Measurements from ENCODE around the gene PRKCZ. TPM values are rescaled to one million over a fixed set of nuclear protein-coding genes. Genes with fewer than 3 reads are reported as not detected.

PRKCZ gene
- total RNA-seq, 1 experiment from 2014 or later: 0.58 TPM

DNA sequence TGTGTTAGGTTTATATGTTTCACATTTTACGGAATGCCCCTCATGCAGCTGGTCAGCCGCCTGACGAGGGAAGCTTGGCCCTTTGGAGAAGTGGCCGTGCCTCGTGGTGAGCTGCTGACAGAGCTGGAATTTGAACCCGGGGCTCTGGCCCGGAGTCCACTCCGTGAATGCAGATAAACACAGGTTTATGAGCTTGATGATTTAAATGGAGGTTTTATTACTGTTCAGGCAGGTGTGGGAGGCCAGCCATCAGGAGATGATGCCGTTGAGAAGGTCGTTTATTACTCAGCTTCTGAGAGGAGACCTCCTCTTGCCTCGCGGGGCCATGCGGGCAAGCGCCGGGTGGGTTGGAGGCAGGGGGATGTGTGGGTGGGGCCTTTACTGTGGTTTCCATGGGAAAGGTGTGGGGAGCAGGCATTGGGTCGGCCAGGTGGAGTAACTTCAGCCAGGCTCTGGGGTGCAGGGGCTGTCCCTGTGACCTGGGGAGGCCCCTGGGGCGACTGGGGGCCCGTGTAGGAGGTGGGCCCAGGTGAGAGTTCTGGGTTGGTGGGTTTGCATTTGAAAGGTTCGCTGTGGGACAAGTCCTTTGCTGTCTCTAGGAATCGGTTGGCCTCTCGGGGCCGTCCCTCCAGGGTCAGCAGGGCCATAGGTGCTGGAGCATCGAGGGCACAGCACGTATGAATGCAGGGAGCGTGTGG is 22.0 kb downstream of the PRKCZ start:
- H3K27ac ChIP-seq: no peak overlapping the region
- no peaks in the 10 kb centered on the region for H3K9me3 ChIP-seq (replicated peaks)
- no peaks in the 10 kb centered on the region for H3K36me3 ChIP-seq
- H3K4me1 ChIP-seq (replicated peaks): no peaks in the 10 kb centered on the region
- H3K4me3 ChIP-seq: no peak overlapping the region
- peaks cover 21% of the 10 kb centered on the region for H3K27me3 ChIP-seq (replicated peaks)
- DNase-seq (ENCODE audit: low read depth in 1 of 2, low spot score in 2 of 2): no peak

DNA sequence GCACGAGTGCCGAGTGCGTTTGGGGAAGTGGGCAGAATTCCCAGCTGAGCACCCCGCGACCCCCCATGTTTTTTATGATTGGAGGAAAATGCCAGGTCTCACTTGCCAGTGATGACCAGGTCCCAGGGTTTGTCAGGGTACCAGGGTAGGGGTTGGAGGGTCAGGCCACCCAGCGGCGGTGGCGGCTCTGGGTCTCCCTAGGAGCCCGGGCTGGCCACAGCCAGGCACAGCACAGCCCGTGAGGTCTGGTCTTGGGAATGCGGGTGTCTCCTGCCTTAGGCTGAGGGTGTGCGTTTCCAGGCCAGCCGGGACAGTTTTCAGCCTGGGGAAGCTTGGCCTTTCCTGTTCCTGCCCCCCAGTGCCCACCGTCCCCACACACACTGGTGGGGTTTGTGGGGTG is 22.7 kb downstream of the PRKCZ start:
- Histone ChIP-seq H3K4me3 (no peak overlapping the region), H3K36me3 (no peaks in the 10 kb centered on the region), H3K9me3 (replicated peaks) (peaks cover 4% of the 10 kb centered on the region), H3K4me1 (replicated peaks) (no peaks in the 10 kb centered on the region), H3K27me3 (replicated peaks) (peaks cover 21% of the 10 kb centered on the region), H3K27ac (no peak overlapping the region)
- DNase-seq (ENCODE audit: low read depth in 1 of 2, low spot score in 2 of 2): no peak

DNA sequence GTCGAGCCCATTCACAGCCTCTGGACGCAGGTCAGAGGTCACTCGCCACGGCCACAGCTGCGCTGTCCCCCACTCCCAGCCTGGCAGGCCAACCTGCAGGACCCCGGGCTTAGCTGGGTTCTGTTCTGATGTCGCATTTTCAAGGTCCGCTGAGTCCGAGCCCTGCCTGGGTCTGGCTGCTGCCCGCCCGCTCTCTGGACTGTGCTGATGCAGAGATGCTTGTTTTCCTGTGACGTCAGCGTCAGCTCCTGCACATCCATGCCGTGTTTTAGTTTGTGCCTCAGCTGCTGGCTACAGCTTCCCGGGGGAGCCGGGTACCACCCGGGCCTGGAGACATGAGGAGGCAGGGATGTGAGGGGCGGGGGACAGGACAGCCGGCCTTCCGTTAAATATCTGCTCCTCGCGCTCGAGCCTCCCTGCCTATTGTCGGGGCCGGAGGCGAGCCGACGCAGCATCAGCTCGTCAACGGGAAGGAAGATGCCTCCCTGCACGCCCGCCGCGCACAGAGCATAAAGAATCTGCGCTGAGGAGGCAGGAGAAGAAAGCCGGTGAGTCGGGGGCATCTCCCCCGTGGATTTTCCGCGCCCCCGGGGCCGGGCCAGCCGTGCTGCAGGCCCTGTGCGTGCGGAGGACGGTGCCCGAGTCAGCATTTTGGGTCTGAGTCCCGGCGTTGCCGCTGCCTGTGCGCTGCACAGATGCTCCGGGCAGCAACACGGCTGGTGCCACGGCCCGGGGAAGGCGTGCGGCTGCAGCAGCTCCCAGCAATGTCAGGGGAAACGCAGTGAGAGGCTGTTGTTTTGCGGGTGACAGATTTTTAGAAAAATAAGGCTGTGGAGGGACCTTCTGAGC is 23.4 kb downstream of the PRKCZ start:
- no peak for DNase-seq (ENCODE audit: low read depth in 1 of 2, low spot score in 2 of 2)
- H3K27ac ChIP-seq: no peak overlapping the region
- peaks cover 19% of the 10 kb centered on the region for H3K27me3 ChIP-seq (replicated peaks)
- no peaks in the 10 kb centered on the region for H3K4me1 ChIP-seq (replicated peaks)
- H3K4me3 ChIP-seq: no peak overlapping the region
- no peaks in the 10 kb centered on the region for H3K36me3 ChIP-seq
- H3K9me3 ChIP-seq (replicated peaks): peaks cover 10% of the 10 kb centered on the region

DNA sequence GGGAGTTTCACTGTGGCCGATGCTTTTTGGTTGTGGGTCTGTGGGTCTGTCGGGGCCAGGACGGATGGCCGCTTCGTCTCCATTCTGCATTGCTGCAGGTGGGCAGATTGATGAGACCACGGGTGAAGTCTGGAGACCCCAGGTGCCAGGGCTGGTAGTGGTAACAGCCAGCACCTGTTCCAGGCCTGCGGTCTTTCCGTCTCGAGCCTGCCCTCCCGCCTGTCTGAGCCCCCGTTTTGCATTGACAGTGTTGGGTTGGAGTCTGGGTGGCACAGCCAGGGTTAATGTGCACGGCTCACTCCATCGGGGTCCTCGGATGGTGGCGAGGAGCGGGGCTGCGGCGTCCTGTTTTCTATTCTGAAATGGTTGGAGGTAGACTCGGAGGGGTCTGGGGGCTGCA is 24.2 kb downstream of the PRKCZ start:
- DNase-seq (ENCODE audit: low read depth in 1 of 2, low spot score in 2 of 2): no peak
- Histone ChIP-seq H3K36me3 (no peaks in the 10 kb centered on the region), H3K27ac (no peak overlapping the region), H3K4me1 (replicated peaks) (no peaks in the 10 kb centered on the region), H3K27me3 (replicated peaks) (peaks cover 19% of the 10 kb centered on the region), H3K9me3 (replicated peaks) (peaks cover 15% of the 10 kb centered on the region), H3K4me3 (no peak overlapping the region)

DNA sequence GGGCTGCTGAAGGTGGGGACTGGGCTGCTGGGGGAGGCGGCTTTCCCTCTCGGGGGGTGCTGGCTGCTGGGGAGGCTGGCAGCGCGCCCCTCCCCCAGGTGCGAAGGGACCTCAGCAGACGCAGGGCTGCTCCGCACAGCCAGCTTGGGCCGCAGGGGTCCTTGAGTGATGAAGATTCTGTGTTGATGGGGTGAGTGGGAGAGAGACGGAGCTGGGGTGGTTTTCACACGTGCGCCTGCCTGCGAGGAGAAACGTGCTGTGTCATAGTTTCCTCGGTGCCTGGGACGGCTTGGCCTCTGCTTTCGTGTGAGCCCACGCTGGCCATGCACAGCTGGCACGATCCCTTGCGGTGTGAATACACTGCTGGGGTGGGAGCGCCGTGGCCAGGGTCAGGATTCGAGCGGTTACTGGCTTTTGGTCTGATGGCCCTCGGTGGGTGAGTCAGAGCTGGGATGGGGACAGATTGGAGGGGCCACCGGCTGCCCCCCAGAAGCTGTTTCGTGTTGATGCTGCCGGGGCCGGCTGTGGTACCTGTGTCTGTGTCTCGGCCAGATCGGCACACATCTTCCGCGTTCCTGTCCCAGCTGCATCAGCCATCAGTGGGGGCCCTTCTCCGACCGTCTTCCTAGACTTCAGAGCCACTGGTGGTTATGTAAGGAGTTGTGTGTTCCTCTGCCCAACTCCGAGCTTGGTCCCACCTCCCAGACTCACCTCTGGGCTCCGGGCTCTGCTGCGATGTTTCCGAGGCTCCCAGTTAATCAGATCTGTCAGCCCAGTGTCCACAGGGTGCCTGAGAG is 24.9 kb downstream of the PRKCZ start:
- Histone ChIP-seq H3K27me3 (replicated peaks) (peaks cover 19% of the 10 kb centered on the region), H3K36me3 (no peaks in the 10 kb centered on the region), H3K4me1 (replicated peaks) (no peaks in the 10 kb centered on the region), H3K9me3 (replicated peaks) (peaks cover 19% of the 10 kb centered on the region), H3K4me3 (no peak overlapping the region), H3K27ac (no peak overlapping the region)
- no peak for DNase-seq (ENCODE audit: low read depth in 1 of 2, low spot score in 2 of 2)

DNA sequence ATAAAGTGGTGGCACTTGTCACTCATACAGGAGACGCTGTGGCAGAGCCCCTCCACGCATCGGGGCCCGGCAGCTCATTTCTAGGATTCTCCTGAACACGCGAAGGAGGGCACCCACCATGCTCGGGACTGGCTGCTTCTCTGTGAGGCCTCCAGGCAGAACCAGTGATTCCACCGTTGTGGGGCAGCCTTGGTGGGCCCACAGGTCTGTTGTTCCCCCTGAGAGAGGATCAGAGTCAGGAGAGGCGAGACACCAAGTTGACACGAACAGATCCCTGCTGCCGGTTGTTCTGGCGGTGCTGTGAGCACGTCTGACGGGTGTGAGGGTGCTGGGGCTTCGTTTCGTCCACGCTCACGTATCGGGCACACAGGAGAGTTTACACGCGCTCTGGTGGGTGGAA is 26.6 kb downstream of the PRKCZ start:
- DNase-seq (ENCODE audit: low read depth in 1 of 2, low spot score in 2 of 2): no peak
- no peaks in the 10 kb centered on the region for H3K4me1 ChIP-seq (replicated peaks)
- H3K27me3 ChIP-seq (replicated peaks): peaks cover 16% of the 10 kb centered on the region
- H3K36me3 ChIP-seq: no peaks in the 10 kb centered on the region
- H3K4me3 ChIP-seq: no peak overlapping the region
- H3K27ac ChIP-seq: no peak overlapping the region
- H3K9me3 ChIP-seq (replicated peaks): peaks cover 19% of the 10 kb centered on the region

DNA sequence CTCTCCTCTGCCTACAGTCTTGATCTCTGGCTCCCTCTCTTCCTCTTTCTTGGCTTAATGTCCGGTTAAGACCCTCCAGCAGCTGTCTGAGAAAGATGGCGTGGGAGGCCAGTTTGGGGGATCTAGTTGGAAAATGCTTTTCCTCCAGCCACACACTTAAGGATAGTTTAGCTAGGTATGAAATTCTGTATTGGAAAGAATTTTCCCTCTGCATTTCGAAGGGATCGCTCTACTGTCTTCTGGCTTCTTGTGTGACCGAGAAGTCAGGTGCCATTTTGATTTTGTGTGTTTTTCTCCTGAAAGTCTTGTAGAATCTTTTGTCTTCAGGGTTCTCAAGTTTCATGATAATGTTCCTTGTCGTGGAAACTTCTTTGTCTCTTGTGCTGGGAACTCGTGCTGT is 28.0 kb downstream of the PRKCZ start:
- H3K9me3 ChIP-seq (replicated peaks): peaks cover 24% of the 10 kb centered on the region
- DNase-seq (ENCODE audit: low read depth in 1 of 2, low spot score in 2 of 2): no peak
- no peak overlapping the region for H3K4me3 ChIP-seq
- no peaks in the 10 kb centered on the region for H3K36me3 ChIP-seq
- peaks cover 9% of the 10 kb centered on the region for H3K27me3 ChIP-seq (replicated peaks)
- no peaks in the 10 kb centered on the region for H3K4me1 ChIP-seq (replicated peaks)
- no peak overlapping the region for H3K27ac ChIP-seq

DNA sequence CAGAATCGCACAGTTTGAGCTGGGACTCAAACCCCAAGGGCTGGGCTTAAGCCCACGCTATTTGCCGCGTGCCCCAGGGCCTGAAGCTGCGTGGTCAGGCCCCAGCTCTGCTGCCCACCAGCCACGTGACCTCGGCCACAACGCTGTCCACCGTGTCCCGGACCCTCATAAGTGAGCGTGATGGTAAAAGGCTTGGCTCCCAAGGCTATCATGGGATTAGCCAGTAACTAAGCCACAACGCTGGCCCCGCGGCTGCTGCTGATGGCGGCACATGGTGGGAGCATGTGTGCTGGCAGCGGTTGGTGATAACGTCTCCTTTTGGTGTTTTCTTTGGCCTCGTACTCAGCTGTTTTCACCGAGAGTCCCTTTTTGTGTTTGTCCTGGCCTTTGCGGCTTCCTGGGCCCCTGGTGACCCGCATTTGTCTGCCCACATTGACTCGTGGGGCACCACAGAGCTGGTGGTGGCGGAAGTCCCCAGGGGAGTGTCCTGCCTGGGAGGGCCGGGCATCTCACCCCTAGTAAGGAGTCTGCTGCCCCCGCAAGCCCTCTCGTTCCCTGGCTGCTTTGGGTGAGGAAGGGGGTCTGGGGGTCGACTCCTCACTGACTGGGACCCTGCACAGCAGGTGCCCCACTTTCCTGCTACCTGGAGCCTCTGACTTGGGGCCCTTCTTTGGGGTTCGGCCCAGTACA is 29.3 kb downstream of the PRKCZ start:
- H3K9me3 ChIP-seq (replicated peaks): peaks cover 24% of the 10 kb centered on the region
- no peaks in the 10 kb centered on the region for H3K4me1 ChIP-seq (replicated peaks)
- H3K4me3 ChIP-seq: no peak overlapping the region
- no peak for DNase-seq (ENCODE audit: low read depth in 1 of 2, low spot score in 2 of 2)
- no peaks in the 10 kb centered on the region for H3K36me3 ChIP-seq
- H3K27ac ChIP-seq: no peak overlapping the region
- H3K27me3 ChIP-seq (replicated peaks): no peaks in the 10 kb centered on the region; the same call in 1 of the 2 replicates

DNA sequence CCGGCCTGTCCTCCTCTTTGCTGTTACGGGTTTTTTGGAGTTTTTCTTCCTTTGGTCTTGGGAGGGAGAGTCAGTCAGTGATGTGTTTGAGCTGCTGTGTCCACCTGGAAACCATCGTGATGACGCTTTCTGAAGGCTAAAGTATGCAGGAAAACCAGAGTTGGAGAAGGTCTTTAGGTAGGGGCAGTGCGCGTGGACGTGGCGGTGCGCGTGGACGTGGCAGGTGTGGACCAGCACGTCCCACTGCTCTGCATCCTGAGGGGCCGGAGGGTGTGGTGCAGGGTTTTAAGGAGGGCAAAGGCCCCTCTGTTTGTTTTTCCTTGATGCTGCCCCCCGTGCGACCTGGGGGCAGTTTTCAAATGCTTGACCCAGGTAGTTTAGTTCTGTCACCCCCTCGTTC is 29.9 kb downstream of the PRKCZ start:
- Histone ChIP-seq H3K27me3 (replicated peaks) (no peaks in the 10 kb centered on the region; the same call in 1 of the 2 replicates), H3K27ac (no peak overlapping the region), H3K4me1 (replicated peaks) (no peaks in the 10 kb centered on the region), H3K4me3 (no peak overlapping the region), H3K9me3 (replicated peaks) (peaks cover 24% of the 10 kb centered on the region), H3K36me3 (no peaks in the 10 kb centered on the region)
- no peak for DNase-seq (ENCODE audit: low read depth in 1 of 2, low spot score in 2 of 2)

DNA sequence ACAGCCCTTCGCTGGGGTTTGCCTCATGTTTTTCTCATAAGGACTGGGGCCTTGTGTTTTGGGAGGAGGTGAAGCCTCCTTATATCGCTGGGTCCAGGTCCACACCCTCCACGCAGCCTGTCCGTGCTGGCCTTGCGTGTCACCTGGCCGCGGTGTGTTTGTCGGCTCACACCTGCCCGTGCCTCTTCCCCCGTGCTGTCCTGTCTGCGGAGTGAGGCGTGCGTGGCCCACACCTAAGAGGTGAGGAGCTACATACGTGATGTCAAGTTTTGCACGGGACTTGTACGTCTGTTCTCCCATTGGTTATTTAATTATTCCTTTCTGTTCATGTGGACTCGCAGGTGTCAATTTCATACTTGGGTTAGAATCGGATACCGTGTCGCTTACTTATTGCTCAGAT is 30.7 kb downstream of the PRKCZ start:
- Histone ChIP-seq H3K9me3 (replicated peaks) (peaks cover 24% of the 10 kb centered on the region), H3K4me3 (no peak overlapping the region), H3K27ac (no peak overlapping the region), H3K4me1 (replicated peaks) (no peaks in the 10 kb centered on the region), H3K27me3 (replicated peaks) (no peaks in the 10 kb centered on the region; the same call in 1 of the 2 replicates), H3K36me3 (no peaks in the 10 kb centered on the region)
- DNase-seq (ENCODE audit: low read depth in 1 of 2, low spot score in 2 of 2): no peak

DNA sequence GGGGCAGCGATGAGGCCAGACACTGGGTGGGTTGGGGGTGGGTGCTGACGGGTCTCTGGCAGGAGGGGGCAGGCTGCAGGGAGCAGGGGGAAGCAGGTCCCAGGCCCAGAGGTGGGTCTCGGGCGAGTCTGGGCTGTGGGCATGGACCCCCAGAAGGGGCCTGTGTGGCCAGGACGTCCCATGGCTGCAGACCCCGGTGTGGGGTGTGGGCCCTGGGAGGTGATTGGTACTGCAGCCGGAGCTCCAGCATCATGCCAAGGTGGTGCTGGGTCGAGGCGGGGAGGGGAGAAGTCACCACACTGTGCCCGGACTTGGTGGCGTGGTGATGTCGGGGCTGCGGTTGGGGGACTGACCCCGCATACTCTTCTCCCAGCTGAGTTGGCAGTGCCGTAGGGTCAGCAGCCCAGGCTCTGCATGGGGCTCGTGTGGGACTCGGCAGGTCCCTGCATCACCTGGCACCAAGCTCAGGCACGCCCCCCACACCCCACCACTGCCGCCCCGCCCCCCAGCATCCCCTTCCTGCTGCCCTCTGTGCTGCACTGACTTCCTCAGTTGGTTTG is 31.2 kb downstream of the PRKCZ start:
- Histone ChIP-seq H3K27me3 (replicated peaks) (no peaks in the 10 kb centered on the region; the same call in 1 of the 2 replicates), H3K27ac (no peak overlapping the region), H3K9me3 (replicated peaks) (peaks cover 24% of the 10 kb centered on the region), H3K36me3 (no peaks in the 10 kb centered on the region), H3K4me1 (replicated peaks) (no peaks in the 10 kb centered on the region), H3K4me3 (no peak overlapping the region)
- no peak for DNase-seq (ENCODE audit: low read depth in 1 of 2, low spot score in 2 of 2)

DNA sequence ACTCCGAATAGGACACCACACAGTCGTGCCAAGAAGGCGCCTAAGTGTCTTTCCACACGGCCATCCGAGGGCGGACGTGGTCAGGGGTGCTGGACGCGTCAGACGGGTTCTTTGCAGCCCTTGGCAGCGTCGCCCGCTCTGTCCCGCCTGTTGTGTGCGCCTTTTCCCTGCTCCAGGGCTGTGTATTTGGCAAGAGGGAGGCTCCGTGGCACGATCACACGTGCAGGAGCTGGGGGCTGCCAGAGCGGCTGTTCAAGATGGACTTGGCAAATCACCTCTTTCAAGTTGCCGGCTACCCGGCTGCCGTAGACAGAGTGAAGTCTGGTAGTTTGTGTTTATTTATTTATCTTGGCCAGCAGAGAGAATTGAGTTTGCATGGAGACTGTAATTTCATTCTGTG is 31.9 kb downstream of the PRKCZ start:
- Histone ChIP-seq H3K36me3 (no peaks in the 10 kb centered on the region), H3K4me1 (replicated peaks) (no peaks in the 10 kb centered on the region), H3K4me3 (no peak overlapping the region), H3K27me3 (replicated peaks) (no peaks in the 10 kb centered on the region; the same call in 1 of the 2 replicates), H3K27ac (no peak overlapping the region), H3K9me3 (replicated peaks) (peaks cover 24% of the 10 kb centered on the region)
- DNase-seq (ENCODE audit: low read depth in 1 of 2, low spot score in 2 of 2): no peak

DNA sequence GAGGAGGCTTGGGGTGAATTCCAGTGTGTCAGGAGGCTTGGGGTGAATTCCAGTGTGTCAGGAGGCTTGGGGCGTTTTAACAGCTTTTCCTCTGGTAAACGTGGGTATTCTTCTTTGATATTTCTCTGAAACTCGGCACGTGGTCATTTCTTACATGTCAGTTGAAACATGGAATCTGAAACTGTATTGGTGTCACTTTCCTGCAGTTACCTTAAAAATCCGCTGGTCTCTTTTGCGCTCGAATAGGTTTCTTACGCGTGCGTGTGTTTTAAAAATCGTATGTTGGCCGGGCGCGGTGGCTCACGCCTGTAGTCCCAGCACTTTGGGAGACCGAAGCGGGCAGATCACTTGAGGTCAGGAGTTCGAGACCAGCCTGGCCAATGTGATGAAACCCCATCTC is 33.5 kb downstream of the PRKCZ start:
- Histone ChIP-seq H3K36me3 (no peaks in the 10 kb centered on the region), H3K4me1 (replicated peaks) (no peaks in the 10 kb centered on the region), H3K27ac (no peak overlapping the region), H3K27me3 (replicated peaks) (no peaks in the 10 kb centered on the region; the same call in 1 of the 2 replicates), H3K9me3 (replicated peaks) (peaks cover 14% of the 10 kb centered on the region), H3K4me3 (no peak overlapping the region)
- no peak for DNase-seq (ENCODE audit: low read depth in 1 of 2, low spot score in 2 of 2)

Data from SJSA1 (cell line).